ENCODE results near the gene PAX8.

Gene PAX8

GRCh38 chr2:113209011-113209645 is 69.6 kb downstream of the PAX8 start:
- DNase-seq (ENCODE audit: low spot score) (no peak), FAIRE-seq (no peak)

- DNase-seq (ENCODE audit: low spot score) (no peak), FAIRE-seq (no peak)
Measured at GRCh38 chr2:113208396-113208795, 70.3 kb downstream of the PAX8 start.

GRCh38 chr2:113207021-113207420 is 71.7 kb downstream of the PAX8 start:
- DNase-seq (ENCODE audit: low spot score) = no peak
- FAIRE-seq = no peak

GRCh38 chr2:113206251-113206650 is 72.5 kb downstream of the PAX8 start:
- DNase-seq (ENCODE audit: low spot score) = no peak
- FAIRE-seq = no peak

GRCh38 chr2:113203901-113204519 is 74.7 kb downstream of the PAX8 start:
- DNase-seq (ENCODE audit: low spot score) = peak; percentile 89
- peak; percentile 94 for FAIRE-seq

- FAIRE-seq (no peak), DNase-seq (ENCODE audit: low spot score) (no peak)
Measured at GRCh38 chr2:113203217-113203530, 75.5 kb downstream of the PAX8 start.

GRCh38 chr2:113202305-113203216 is 76.2 kb downstream of the PAX8 start:
- no peak for DNase-seq (ENCODE audit: low spot score)
- peak; percentile 79 for FAIRE-seq

GRCh38 chr2:113201496-113202304 is 77.0 kb downstream of the PAX8 start:
- FAIRE-seq (no peak), DNase-seq (ENCODE audit: low spot score) (no peak)

- no peak for DNase-seq (ENCODE audit: low spot score)
- peak; percentile 76 for FAIRE-seq
Measured at GRCh38 chr2:113200736-113201490, 77.8 kb downstream of the PAX8 start.

- FAIRE-seq = no peak
- DNase-seq (ENCODE audit: low spot score) = no peak
Measured at GRCh38 chr2:113200236-113200635, 78.5 kb downstream of the PAX8 start.

GRCh38 chr2:113198790-113199612 is 79.7 kb downstream of the PAX8 start:
- peak; percentile 97 for DNase-seq (ENCODE audit: low spot score)
- peak; percentile 89 for FAIRE-seq

GRCh38 chr2:113198048-113198789 is 80.5 kb downstream of the PAX8 start:
- DNase-seq (ENCODE audit: low spot score) = no peak
- no peak for FAIRE-seq

GRCh38 chr2:113197347-113198047 is 81.2 kb downstream of the PAX8 start:
- DNase-seq (ENCODE audit: low spot score) = no peak
- no peak for FAIRE-seq

- peak; percentile 27 for FAIRE-seq
- no peak for DNase-seq (ENCODE audit: low spot score)
Measured at GRCh38 chr2:113196839-113197238, 81.9 kb downstream of the PAX8 start.

- DNase-seq (ENCODE audit: low spot score) (no peak), FAIRE-seq (peak; percentile 59)
Measured at GRCh38 chr2:113195923-113196501, 82.7 kb downstream of the PAX8 start.

- DNase-seq (ENCODE audit: low spot score) (no peak), FAIRE-seq (no peak)
Measured at GRCh38 chr2:113192459-113193100, 86.1 kb downstream of the PAX8 start.

- no peak for FAIRE-seq
- DNase-seq (ENCODE audit: low spot score) = no peak
Measured at GRCh38 chr2:113190871-113191270, 87.8 kb downstream of the PAX8 start.

- DNase-seq (ENCODE audit: low spot score) = no peak
Measured at GRCh38 chr2:113187771-113188170, 91.0 kb downstream of the PAX8 start.

More at GRCh38 chr2:113187771-113188170, 91.0 kb downstream of the PAX8 start:
- FAIRE-seq = no peak
